Uterus (tissue), 2 donors: ENCODE results near the gene SLC25A48.

Experiments
- POLR2A ChIP-seq, 2 donors: fragments of 450-650 bp; IDR thresholded peaks; one replicate each; pipeline ENCODE4 v1.6.1; 2016; ENCODE audit warnings: antibody characterized with exemption in 2 of 2, mild to moderate bottlenecking in 1 of 2, moderate library complexity in 1 of 2
- TF ChIP-seq, protein P1 (sequence below), 4 experiments: fragments of 200-600 bp in 2 of 4; fragments of 450-650 bp in 2 of 4; sonication (generic) in 2 of 4; IDR thresholded peaks; one replicate each; pipeline ENCODE4 v1.5.1; 2016 to 2019; ENCODE audit warnings: antibody characterized with exemption in 4 of 4, mild to moderate bottlenecking in 2 of 4, moderate library complexity in 1 of 4

DNA sequence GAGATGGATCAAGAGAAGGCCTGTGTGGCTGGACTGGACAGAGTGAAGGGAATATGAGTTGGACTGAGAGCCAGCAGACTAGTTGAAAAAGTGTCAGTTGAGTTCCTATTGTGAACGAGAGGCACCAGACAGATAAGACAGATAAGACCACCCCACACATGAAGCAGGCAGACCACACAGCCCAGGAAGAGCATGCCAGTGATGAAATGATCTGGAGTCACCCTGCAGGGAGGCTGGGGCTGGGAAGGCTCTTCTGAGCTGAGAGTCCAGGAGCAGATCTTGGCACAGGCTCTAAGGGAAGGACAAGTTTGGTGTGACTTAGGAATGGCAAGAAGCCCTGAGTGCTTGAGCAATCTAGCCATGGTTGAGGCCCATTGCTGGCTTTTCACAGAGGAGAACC, 10.6 kb upstream of the SLC25A48 start:
- TF ChIP-seq, protein P1, sequence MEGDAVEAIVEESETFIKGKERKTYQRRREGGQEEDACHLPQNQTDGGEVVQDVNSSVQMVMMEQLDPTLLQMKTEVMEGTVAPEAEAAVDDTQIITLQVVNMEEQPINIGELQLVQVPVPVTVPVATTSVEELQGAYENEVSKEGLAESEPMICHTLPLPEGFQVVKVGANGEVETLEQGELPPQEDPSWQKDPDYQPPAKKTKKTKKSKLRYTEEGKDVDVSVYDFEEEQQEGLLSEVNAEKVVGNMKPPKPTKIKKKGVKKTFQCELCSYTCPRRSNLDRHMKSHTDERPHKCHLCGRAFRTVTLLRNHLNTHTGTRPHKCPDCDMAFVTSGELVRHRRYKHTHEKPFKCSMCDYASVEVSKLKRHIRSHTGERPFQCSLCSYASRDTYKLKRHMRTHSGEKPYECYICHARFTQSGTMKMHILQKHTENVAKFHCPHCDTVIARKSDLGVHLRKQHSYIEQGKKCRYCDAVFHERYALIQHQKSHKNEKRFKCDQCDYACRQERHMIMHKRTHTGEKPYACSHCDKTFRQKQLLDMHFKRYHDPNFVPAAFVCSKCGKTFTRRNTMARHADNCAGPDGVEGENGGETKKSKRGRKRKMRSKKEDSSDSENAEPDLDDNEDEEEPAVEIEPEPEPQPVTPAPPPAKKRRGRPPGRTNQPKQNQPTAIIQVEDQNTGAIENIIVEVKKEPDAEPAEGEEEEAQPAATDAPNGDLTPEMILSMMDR (IDR thresholded peaks at IDR 0.05), result no peak
- TF ChIP-seq POLR2A (IDR thresholded peaks at IDR 0.05), result no peak
